HG02943 (cell line): Measurements from ENCODE around the gene UBALD2.

ENCODE experiments used
- ATAC-seq: cut with Tn5 transposase; IDR thresholded peaks from one replicate; pipeline ENCODE4 v1.9.1; 2021; ENCODE audit warnings: mild to moderate bottlenecking, low read depth, moderate library complexity; ENCODE audit not compliant: unreplicated experiment

UBALD2 gene

GRCh38 chr17:76307966-76308338 is 42.8 kb downstream of the UBALD2 start, which contains the start of gene QRICH2:
TSS of gene QRICH2 (minus strand) at chr17:76308276. CDS start at chr17:76307998, 278 bp downstream.
- no peak for ATAC-seq

GRCh38 chr17:76309461-76309860 is 44.3 kb downstream of the UBALD2 start:
- ATAC-seq: no peak

GRCh38 chr17:76312735-76313134 is 47.6 kb downstream of the UBALD2 start:
- ATAC-seq: no peak

GRCh38 chr17:76314392-76315227 is 49.5 kb downstream of the UBALD2 start:
- ATAC-seq: no peak

- ATAC-seq: no peak
These were observed 52.4 kb downstream of the UBALD2 start for GRCh38 chr17:76317535-76317934.

GRCh38 chr17:76318586-76318985 is 53.4 kb downstream of the UBALD2 start:
- no peak for ATAC-seq
